GM12878 (cell line): ENCODE measurements around the gene C19orf33. TPM values are rescaled to one million over a fixed set of nuclear protein-coding genes. Genes with fewer than 3 reads are reported as not detected.

Experiments used
- BMI1 ChIP-seq: fragments of 450-650 bp; IDR thresholded peaks from 2 replicates; pipeline ENCODE4 v1.6.1; 2016; ENCODE audit warnings: mild to moderate bottlenecking, moderate library complexity, borderline replicate concordance
- CTCF ChIP-seq, 3 experiments: IDR thresholded peaks in 2 of 3; conservative IDR thresholded peaks in 1 of 3; 2 replicates each; pipeline ENCODE4 v1.5.1; 2011; ENCODE audit warnings: low read depth in 3 of 3, low read length in 3 of 3, mild to moderate bottlenecking in 3 of 3, control low read depth in 2 of 3, moderate library complexity in 2 of 3, inconsistent platforms in 1 of 3, mixed read lengths in 1 of 3; ENCODE audit not compliant: control insufficient read depth in 2 of 3, insufficient read depth in 1 of 3; ENCODE audit errors: extremely low read depth in 1 of 3
- DPF2 ChIP-seq: fragments of 450-650 bp; IDR thresholded peaks from 2 replicates; pipeline ENCODE4 v1.6.1; 2017; ENCODE audit warnings: mild to moderate bottlenecking
- EZH2 ChIP-seq: IDR thresholded peaks from 2 replicates; pipeline ENCODE4 v1.6.1; 2012; ENCODE audit warnings: low read depth, mild to moderate bottlenecking, control low read depth, inconsistent platforms, low read length, borderline replicate concordance; ENCODE audit not compliant: control insufficient read depth
- GATAD2B ChIP-seq: fragments of 450-650 bp; conservative IDR thresholded peaks from 2 replicates; pipeline ENCODE4 v1.6.1; 2017; ENCODE audit warnings: low read depth, mild to moderate bottlenecking, moderate library complexity
- JUND ChIP-seq: IDR thresholded peaks from 2 replicates; pipeline ENCODE4 v1.6.1; 2012; ENCODE audit warnings: low read depth, mild to moderate bottlenecking, low read length, improper control_type of control experiment, moderate library complexity
- KLF5 ChIP-seq: fragments of 450-650 bp; IDR thresholded peaks from 2 replicates; pipeline ENCODE4 v1.6.1; 2014; ENCODE audit warnings: mild to moderate bottlenecking; ENCODE audit not compliant: partially characterized antibody
- MEF2A ChIP-seq: IDR thresholded peaks from 2 replicates; pipeline ENCODE4 v1.6.1; 2011; ENCODE audit warnings: low read depth, mild to moderate bottlenecking, low read length, moderate library complexity; ENCODE audit not compliant: insufficient read depth
- MLLT1 ChIP-seq: fragments of 450-650 bp; IDR thresholded peaks from 2 replicates; pipeline ENCODE4 v1.6.1; 2016; ENCODE audit warnings: mild to moderate bottlenecking
- PAX5 ChIP-seq: IDR thresholded peaks from 2 replicates; pipeline ENCODE4 v1.6.1; 2011; ENCODE audit warnings: low read depth, low read length, borderline replicate concordance
- SIX5 ChIP-seq: IDR thresholded peaks from 2 replicates; pipeline ENCODE4 v1.6.1; 2011; ENCODE audit warnings: mild to moderate bottlenecking, low read depth, low read length, moderate library complexity; ENCODE audit not compliant: severe bottlenecking
- polyA plus RNA-seq, 11 experiments: library from polyadenylated mRNA; depleted of rRNA in 4 of 11; unstranded in 6 of 11; stranded (reverse) in 5 of 11; fragments of >200 nt; fragmentation: Nextera tagmentation in 4 of 11; fragmentation: Illumina TruSeq in 1 of 11; extraction: Ambion mirVana in 4 of 11; extraction: Trizol in 1 of 11; gene quantifications; 1 replicate in 1 of 11; 2 replicates in 10 of 11; pipeline versions ENCODE4 v1.2.1 to v1.2.3, GENCODE V29; 2011 to 2016; ENCODE audit warnings: inconsistent platforms in 2 of 11, missing spikeins in 2 of 11, low read depth in 1 of 11
- total RNA-seq, 4 experiments: library from RNA; depleted of rRNA in 3 of 4; stranded (reverse); fragments of >200 nt in 3 of 4; fragmentation: Illumina TruSeq in 1 of 4; extraction: Trizol in 1 of 4; gene quantifications; 2 replicates each; pipeline versions ENCODE4 v1.2.1 to v1.2.3, GENCODE V29; 2013 to 2021
- TF ChIP-seq, protein P1 (sequence below): fragments of 150-350 bp; IDR thresholded peaks from 2 replicates; pipeline ENCODE4 v1.6.1; 2014; ENCODE audit warnings: mild to moderate bottlenecking, low read depth, low read length
- TF ChIP-seq, protein P2 (sequence below): IDR thresholded peaks from 2 replicates; pipeline ENCODE4 v1.6.1; 2011; ENCODE audit warnings: low read depth, low read length, improper control_type of control experiment, borderline replicate concordance
- TF ChIP-seq, protein P3 (sequence below): IDR thresholded peaks from 2 replicates; pipeline ENCODE4 v1.6.1; 2012; ENCODE audit warnings: low read depth, low read length, improper control_type of control experiment

C19orf33 gene
- total and polyA plus RNA-seq, 10 of the 15 experiments (the other 5 are each of a cell fraction or from before 2014, with no cell fraction given): 0.28 to 0.45 TPM; not detected in 8

GRCh38 chr19:38278751-38279150 lies 25.3 kb upstream of the C19orf33 start (continued):
- no peak for TF ChIP-seq CTCF (IDR thresholded peaks at IDR 0.05 in 2 of 3, conservative IDR thresholded peaks at IDR 0.05 in 1 of 3; ENCODE audit: control insufficient read depth in 2 of 3, extremely low read depth in 1 of 3, insufficient read depth in 1 of 3, low read depth in 3 of 3, low read length in 3 of 3)
- TF ChIP-seq, protein P1, sequence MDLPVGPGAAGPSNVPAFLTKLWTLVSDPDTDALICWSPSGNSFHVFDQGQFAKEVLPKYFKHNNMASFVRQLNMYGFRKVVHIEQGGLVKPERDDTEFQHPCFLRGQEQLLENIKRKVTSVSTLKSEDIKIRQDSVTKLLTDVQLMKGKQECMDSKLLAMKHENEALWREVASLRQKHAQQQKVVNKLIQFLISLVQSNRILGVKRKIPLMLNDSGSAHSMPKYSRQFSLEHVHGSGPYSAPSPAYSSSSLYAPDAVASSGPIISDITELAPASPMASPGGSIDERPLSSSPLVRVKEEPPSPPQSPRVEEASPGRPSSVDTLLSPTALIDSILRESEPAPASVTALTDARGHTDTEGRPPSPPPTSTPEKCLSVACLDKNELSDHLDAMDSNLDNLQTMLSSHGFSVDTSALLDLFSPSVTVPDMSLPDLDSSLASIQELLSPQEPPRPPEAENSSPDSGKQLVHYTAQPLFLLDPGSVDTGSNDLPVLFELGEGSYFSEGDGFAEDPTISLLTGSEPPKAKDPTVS: no peak
- TF ChIP-seq, protein P2, sequence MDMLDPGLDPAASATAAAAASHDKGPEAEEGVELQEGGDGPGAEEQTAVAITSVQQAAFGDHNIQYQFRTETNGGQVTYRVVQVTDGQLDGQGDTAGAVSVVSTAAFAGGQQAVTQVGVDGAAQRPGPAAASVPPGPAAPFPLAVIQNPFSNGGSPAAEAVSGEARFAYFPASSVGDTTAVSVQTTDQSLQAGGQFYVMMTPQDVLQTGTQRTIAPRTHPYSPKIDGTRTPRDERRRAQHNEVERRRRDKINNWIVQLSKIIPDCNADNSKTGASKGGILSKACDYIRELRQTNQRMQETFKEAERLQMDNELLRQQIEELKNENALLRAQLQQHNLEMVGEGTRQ: no peak
- TF ChIP-seq, protein P3, sequence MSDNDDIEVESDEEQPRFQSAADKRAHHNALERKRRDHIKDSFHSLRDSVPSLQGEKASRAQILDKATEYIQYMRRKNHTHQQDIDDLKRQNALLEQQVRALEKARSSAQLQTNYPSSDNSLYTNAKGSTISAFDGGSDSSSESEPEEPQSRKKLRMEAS: no peak
- TF ChIP-seq BMI1: no peak
- no peak for TF ChIP-seq DPF2
- no peak for TF ChIP-seq JUND
- TF ChIP-seq EZH2: no peak
- no peak for TF ChIP-seq MEF2A
- TF ChIP-seq PAX5: no peak
- no peak for TF ChIP-seq KLF5
- no peak for TF ChIP-seq SIX5
- TF ChIP-seq MLLT1: no peak
- TF ChIP-seq GATAD2B: no peak
